HG02884 (cell line): ENCODE data around the gene TTLL7.

ENCODE experiments used
- ATAC-seq: cut with Tn5 transposase; IDR thresholded peaks from one replicate; pipeline ENCODE4 v1.9.1; 2021; ENCODE audit warnings: mild to moderate bottlenecking, moderate library complexity; ENCODE audit not compliant: unreplicated experiment

The TTLL7 gene

DNA sequence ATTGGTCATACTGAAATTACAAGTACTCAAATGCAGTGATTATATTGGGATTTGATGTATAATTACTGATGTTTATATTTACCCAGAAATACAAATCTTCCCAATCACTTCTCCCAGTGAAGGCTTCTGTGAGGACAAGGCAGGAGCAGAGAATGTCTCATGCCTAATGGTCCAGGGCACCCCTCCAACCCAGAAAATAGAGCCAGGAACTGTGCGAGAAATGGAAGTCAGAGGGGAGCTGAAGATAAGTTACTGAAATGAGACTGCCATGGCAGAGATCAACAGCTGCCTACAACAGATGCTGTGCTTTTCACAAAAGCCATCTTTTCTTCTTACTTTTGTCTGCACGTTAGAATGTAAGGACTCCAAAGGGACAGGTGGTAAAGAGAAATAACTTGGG, 171.2 kb downstream of the TTLL7 start:
- no peak for ATAC-seq

DNA sequence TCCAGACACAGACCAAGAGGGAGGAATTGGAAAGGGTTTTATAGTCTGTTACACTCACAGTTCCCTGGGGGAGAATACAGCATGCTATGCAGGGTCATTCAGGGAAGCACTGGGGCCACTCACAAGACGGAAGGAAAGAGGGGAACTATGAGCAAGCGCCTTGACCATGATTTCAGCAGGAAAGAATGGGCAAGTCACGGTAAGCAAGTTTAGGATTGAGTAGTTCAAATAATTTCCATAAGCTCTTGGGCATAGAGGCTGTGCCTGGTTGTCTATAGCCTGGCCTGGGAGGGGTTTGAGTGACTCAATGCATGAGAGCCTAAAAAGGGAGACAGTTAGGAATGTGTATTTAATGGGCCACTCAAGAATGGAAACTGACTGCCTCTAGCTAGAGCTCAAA, 176.7 kb downstream of the TTLL7 start:
- ATAC-seq: no peak

DNA sequence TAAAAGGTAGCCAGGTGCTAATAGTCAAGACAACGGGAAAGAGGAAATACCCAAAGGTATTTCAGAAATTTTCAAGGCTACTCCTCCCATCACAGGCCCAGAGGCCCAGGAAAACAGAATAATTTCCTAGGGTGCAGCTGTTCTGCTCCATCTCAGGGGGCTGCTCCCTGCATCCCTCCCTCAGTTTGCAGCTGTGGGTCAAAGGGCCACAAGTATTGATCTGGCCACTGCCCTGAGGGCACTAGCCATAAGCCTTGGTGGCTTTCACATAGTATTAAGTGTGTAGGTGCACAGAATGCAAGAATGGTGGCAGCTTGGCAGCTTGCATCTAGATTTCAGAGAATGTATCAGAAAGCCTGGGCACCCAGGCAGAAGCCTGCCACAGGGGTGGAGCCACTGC, 179.5 kb downstream of the TTLL7 start:
- ATAC-seq: no peak

DNA sequence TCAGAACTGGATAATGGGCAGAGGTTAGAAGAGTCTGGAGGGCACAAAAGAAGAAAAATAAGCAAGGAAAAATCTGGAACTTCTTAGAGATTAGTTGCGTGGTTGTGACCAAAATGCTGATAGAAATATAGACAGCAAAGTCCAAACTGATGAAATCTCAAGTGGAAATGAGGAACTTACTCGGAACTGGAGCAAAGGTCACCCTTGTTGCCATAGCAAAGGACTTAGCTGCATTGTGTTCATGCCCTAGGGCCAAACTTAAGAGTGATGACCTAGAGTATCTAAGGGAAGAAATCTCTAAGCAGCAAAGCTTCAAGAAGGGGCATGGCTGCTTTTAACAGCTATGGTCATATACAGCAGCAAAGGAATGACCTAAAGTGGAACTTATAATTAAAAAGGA, 180.0 kb downstream of the TTLL7 start:
- ATAC-seq: no peak

DNA sequence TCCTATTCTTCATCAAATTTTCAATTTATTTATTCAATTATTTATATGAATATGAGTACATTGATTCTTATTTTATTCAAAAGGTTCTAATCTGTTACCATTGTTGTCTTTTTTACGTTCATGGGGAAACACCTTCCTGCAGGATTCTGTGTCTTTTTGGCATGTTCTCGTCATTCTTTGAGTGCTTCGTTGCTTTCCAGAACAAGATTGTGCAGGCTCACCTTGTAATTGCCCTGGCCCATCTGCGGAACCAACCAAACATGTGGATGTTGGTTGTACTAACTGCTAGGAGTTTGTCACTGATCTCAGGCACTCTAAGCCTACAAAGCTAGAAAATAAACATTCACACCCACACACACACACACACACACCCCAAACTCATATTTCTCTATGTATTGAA, 182.1 kb downstream of the TTLL7 start:
- ATAC-seq: no peak

DNA sequence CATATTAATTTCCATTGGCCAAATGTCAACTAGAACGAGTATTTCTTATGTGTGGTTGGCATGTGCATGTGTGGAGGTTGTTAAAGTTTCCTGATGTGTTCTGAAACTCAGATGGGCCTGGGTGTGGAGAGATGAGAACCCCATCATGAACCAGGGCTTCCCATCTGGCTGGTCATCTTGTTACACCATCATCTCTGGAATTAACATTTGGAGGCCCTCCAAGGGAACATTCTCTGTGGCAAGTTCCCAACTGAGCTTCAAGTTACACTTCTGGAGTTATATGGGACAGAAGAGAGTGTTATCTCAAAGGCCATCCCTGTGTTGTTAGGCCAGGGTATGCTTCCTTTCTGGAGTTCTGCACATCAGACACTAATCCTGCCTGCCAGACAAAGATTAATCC, 183.6 kb downstream of the TTLL7 start:
- ATAC-seq: no peak
